Measurements from ENCODE around the gene HS3ST2.

- TF ChIP-seq CTCF (IDR thresholded peaks at IDR 0.05; ENCODE audit: extremely low read depth in 1 of 2, insufficient read depth in 1 of 2, low read depth in 1 of 2, low read length in 2 of 2) (no peak), POLR2A (IDR thresholded peaks at IDR 0.05; ENCODE audit: low read depth, low read length) (no peak), EZH2 (IDR thresholded peaks at IDR 0.05; ENCODE audit: borderline replicate concordance, low read depth, low read length, severe bottlenecking) (no peak), POLR2AphosphoS5 (IDR thresholded peaks at IDR 0.05; ENCODE audit: insufficient read depth, low read depth, low read length) (no peak), JUN (IDR thresholded peaks at IDR 0.05; ENCODE audit: borderline replicate concordance, insufficient read depth, insufficient read length, low read depth) (no peak), MAX (IDR thresholded peaks at IDR 0.05; ENCODE audit: insufficient read depth, insufficient read length) (no peak), FOS (IDR thresholded peaks at IDR 0.05; ENCODE audit: borderline replicate concordance, insufficient read depth, low read length) (no peak), MYC (IDR thresholded peaks at IDR 0.05; ENCODE audit: low read depth, low read length) (no peak), GATA2 (IDR thresholded peaks at IDR 0.05; ENCODE audit: insufficient read depth, insufficient read length, low read depth, low read length) (peak; percentile 13)
Measured at GRCh38 chr16:22782314-22782713, 31.6 kb upstream of the HS3ST2 start.

Data from endothelial cell of umbilical vein (primary cell).